ENCODE measurements around the gene NBEA.

Gene NBEA

GRCh38 chr13:35716186-35716585 lies 774.1 kb downstream of the NBEA start:
- Histone ChIP-seq H3K4me3 (ENCODE audit: low read depth, low read length) (no peak overlapping the region), H3K27ac (no peak overlapping the region), H3K36me3 (replicated peaks) (no peaks in the 10 kb centered on the region), H3K27me3 (replicated peaks) (no peaks in the 10 kb centered on the region)
- DNase-seq: no peak
- in situ Hi-C loops (cut with HindIII; ENCODE audit: low pct_ligation_motif_present, low sequenced_read_pairs): no loop called here
- TF ChIP-seq, protein P1, sequence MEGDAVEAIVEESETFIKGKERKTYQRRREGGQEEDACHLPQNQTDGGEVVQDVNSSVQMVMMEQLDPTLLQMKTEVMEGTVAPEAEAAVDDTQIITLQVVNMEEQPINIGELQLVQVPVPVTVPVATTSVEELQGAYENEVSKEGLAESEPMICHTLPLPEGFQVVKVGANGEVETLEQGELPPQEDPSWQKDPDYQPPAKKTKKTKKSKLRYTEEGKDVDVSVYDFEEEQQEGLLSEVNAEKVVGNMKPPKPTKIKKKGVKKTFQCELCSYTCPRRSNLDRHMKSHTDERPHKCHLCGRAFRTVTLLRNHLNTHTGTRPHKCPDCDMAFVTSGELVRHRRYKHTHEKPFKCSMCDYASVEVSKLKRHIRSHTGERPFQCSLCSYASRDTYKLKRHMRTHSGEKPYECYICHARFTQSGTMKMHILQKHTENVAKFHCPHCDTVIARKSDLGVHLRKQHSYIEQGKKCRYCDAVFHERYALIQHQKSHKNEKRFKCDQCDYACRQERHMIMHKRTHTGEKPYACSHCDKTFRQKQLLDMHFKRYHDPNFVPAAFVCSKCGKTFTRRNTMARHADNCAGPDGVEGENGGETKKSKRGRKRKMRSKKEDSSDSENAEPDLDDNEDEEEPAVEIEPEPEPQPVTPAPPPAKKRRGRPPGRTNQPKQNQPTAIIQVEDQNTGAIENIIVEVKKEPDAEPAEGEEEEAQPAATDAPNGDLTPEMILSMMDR (IDR thresholded peaks at IDR 0.05; ENCODE audit: low read depth, low read length, missing control alignments): no peak

DNA sequence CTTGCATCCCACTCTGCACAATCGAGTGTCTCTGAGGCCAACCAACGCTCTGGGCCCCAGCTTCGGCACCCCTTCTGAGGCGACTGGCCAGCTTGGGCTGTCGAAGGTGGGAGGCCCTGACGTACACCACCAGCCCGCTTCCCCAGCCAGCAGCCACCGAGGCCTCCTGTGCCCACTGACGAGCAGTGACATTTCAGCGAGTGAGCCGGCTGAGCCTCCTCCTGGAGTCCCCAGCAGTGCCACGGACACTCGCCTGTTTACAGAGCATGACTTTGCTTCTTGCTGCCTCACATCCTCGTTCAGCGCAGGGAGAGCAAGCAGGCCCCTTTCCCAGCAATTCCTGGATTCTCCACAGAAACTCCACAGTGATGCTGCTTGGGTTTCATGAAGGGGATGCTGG lies 774.7 kb downstream of the NBEA start:
- Histone ChIP-seq H3K36me3 (replicated peaks) (no peaks in the 10 kb centered on the region), H3K27me3 (replicated peaks) (no peaks in the 10 kb centered on the region), H3K27ac (no peak overlapping the region), H3K4me3 (ENCODE audit: low read depth, low read length) (no peak overlapping the region)
- DNase-seq: no peak
- TF ChIP-seq, protein P1 (IDR thresholded peaks at IDR 0.05; ENCODE audit: low read depth, low read length, missing control alignments): no peak
- in situ Hi-C loops (cut with HindIII; ENCODE audit: low pct_ligation_motif_present, low sequenced_read_pairs): no loop called here

DNA sequence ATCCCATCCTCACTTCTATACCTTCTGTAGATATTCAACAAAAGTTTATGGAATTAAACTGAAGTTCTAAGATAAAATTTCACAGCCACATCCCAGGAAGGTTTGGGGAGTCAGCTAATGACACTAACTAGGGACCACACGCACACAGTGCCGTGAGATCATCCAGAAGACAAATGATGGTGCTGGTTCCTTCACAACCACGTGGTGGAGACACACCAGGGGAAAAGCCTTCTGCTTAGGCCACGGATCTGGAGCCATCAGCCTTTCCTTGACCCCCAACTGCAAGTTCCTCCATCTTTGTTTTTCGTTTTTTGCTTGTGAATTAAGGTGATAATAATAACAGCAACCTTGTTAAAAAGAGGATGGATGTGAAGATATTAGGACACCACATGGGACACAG lies 776.0 kb downstream of the NBEA start:
- H3K27me3 ChIP-seq (replicated peaks): no peaks in the 10 kb centered on the region
- TF ChIP-seq, protein P1 (IDR thresholded peaks at IDR 0.05; ENCODE audit: low read depth, low read length, missing control alignments): no peak
- H3K4me3 ChIP-seq (ENCODE audit: low read depth, low read length): no peak overlapping the region
- in situ Hi-C loops (cut with HindIII; ENCODE audit: low pct_ligation_motif_present, low sequenced_read_pairs): no loop called here
- DNase-seq: no peak
- no peaks in the 10 kb centered on the region for H3K36me3 ChIP-seq (replicated peaks)
- no peak overlapping the region for H3K27ac ChIP-seq

GRCh38 chr13:35720290-35720689 lies 778.2 kb downstream of the NBEA start:
- TF ChIP-seq, protein P1 (IDR thresholded peaks at IDR 0.05; ENCODE audit: low read depth, low read length, missing control alignments): no peak
- no peak overlapping the region for H3K27ac ChIP-seq
- H3K27me3 ChIP-seq (replicated peaks): no peaks in the 10 kb centered on the region
- no peaks in the 10 kb centered on the region for H3K36me3 ChIP-seq (replicated peaks)
- H3K4me3 ChIP-seq (ENCODE audit: low read depth, low read length): no peak overlapping the region
- in situ Hi-C loops (cut with HindIII; ENCODE audit: low pct_ligation_motif_present, low sequenced_read_pairs): no loop called here
- no peak for DNase-seq

- no peaks in the 10 kb centered on the region for H3K36me3 ChIP-seq (replicated peaks)
- peak; percentile 12 for DNase-seq
- no peaks in the 10 kb centered on the region for H3K27me3 ChIP-seq (replicated peaks)
- in situ Hi-C loops (cut with HindIII; ENCODE audit: low pct_ligation_motif_present, low sequenced_read_pairs): no loop called here
- TF ChIP-seq, protein P1 (IDR thresholded peaks at IDR 0.05; ENCODE audit: low read depth, low read length, missing control alignments): peak; percentile 98
- no peak overlapping the region for H3K27ac ChIP-seq
- peak overlapping the region; percentile 21 for H3K4me3 ChIP-seq (ENCODE audit: low read depth, low read length)
Measured at GRCh38 chr13:35720690-35721554, 778.9 kb downstream of the NBEA start.

All from brain microvascular endothelial cell (primary cell).